ENCODE data around the gene SIGLEC15. TPM values are rescaled to one million over a fixed set of nuclear protein-coding genes. Genes with fewer than 3 reads are reported as not detected.

SIGLEC15 gene
- total RNA-seq, 2 experiments from 2014 or later: not detected

GRCh38 chr18:45829855-45830254 lies 4.4 kb downstream of the SIGLEC15 start:
- ChIA-PET POLR2A (interaction anchor here (0.8 kb wide), 1 partner anchor 31 kb away, joined by 3 read pairs; no protein-coding TSS in a partner anchor), CTCF (ENCODE audit: unreplicated experiment) (no interaction called here)
- H3K4me2 ChIP-seq (ENCODE audit: low read length): no peak overlapping the region
- H3K79me2 ChIP-seq (ENCODE audit: insufficient read depth, low read depth, low read length): no peaks in the 10 kb centered on the region
- no peak for DNase-seq (ENCODE audit: low spot score)
- no peaks in the 10 kb centered on the region for H3K9me3 ChIP-seq (ENCODE audit: low read length)
- no peaks in the 10 kb centered on the region for H3K9me2 ChIP-seq (ENCODE audit: insufficient read depth, low read length)
- H3K27ac ChIP-seq (ENCODE audit: low read depth, low read length, poor library complexity, severe bottlenecking): no peak overlapping the region
- no peaks in the 10 kb centered on the region for H4K20me1 ChIP-seq (ENCODE audit: insufficient read depth, low read length)
- no TSS peak for BruUV-seq (replicated peaks)
- H3K36me3 ChIP-seq (ENCODE audit: insufficient read depth, low read length): no peaks in the 10 kb centered on the region
- intact Hi-C loops (cut with micrococcal nuclease; ENCODE audit: unreplicated experiment): no loop called here
- TF ChIP-seq CTCF (conservative IDR thresholded peaks at IDR 0.05; ENCODE audit: low read length): no peak
- TF ChIP-seq EZH2phosphoT487 (IDR thresholded peaks at IDR 0.05; ENCODE audit: borderline replicate concordance, low read depth, low read length): no peak
- no peak overlapping the region for H2AFZ ChIP-seq (ENCODE audit: low read length)
- H3K4me1 ChIP-seq (ENCODE audit: insufficient read depth, low read length, poor library complexity, severe bottlenecking): peaks cover 8% of the 10 kb centered on the region
- no peak overlapping the region for H3K4me3 ChIP-seq (ENCODE audit: low read depth, low read length, poor library complexity, severe bottlenecking)

- no peaks in the 10 kb centered on the region for H3K9me3 ChIP-seq (ENCODE audit: low read length)
- no peak overlapping the region for H3K4me2 ChIP-seq (ENCODE audit: low read length)
- no peaks in the 10 kb centered on the region for H4K20me1 ChIP-seq (ENCODE audit: insufficient read depth, low read length)
- DNase-seq (ENCODE audit: low spot score): no peak
- TF ChIP-seq EZH2phosphoT487 (IDR thresholded peaks at IDR 0.05; ENCODE audit: borderline replicate concordance, low read depth, low read length): no peak
- TF ChIP-seq CTCF (conservative IDR thresholded peaks at IDR 0.05; ENCODE audit: low read length): no peak
- no peak overlapping the region for H3K4me3 ChIP-seq (ENCODE audit: low read depth, low read length, poor library complexity, severe bottlenecking)
- ChIA-PET CTCF (ENCODE audit: unreplicated experiment) (no interaction called here), POLR2A (interaction anchor here (0.8 kb wide), 1 partner anchor 30 kb away, joined by 3 read pairs; no protein-coding TSS in a partner anchor)
- intact Hi-C loops (cut with micrococcal nuclease; ENCODE audit: unreplicated experiment): no loop called here
- peaks cover 8% of the 10 kb centered on the region for H3K4me1 ChIP-seq (ENCODE audit: insufficient read depth, low read length, poor library complexity, severe bottlenecking)
- no peak overlapping the region for H3K27ac ChIP-seq (ENCODE audit: low read depth, low read length, poor library complexity, severe bottlenecking)
- H2AFZ ChIP-seq (ENCODE audit: low read length): no peak overlapping the region
- H3K9me2 ChIP-seq (ENCODE audit: insufficient read depth, low read length): no peaks in the 10 kb centered on the region
- no peaks in the 10 kb centered on the region for H3K36me3 ChIP-seq (ENCODE audit: insufficient read depth, low read length)
- no TSS peak for BruUV-seq (replicated peaks)
- no peaks in the 10 kb centered on the region for H3K79me2 ChIP-seq (ENCODE audit: insufficient read depth, low read depth, low read length)
These were observed 5.4 kb downstream of the SIGLEC15 start for GRCh38 chr18:45830917-45831316.

GRCh38 chr18:45833846-45834245 lies 8.4 kb downstream of the SIGLEC15 start:
- POLR2A ChIA-PET: no interaction called here
- CTCF ChIA-PET (ENCODE audit: unreplicated experiment): no interaction called here
- no TSS peak for BruUV-seq (replicated peaks)
- no peaks in the 10 kb centered on the region for H3K36me3 ChIP-seq (ENCODE audit: insufficient read depth, low read length)
- H3K79me2 ChIP-seq (ENCODE audit: insufficient read depth, low read depth, low read length): no peaks in the 10 kb centered on the region
- no peak overlapping the region for H3K4me3 ChIP-seq (ENCODE audit: low read depth, low read length, poor library complexity, severe bottlenecking)
- H3K4me1 ChIP-seq (ENCODE audit: insufficient read depth, low read length, poor library complexity, severe bottlenecking): no peaks in the 10 kb centered on the region
- no peaks in the 10 kb centered on the region for H3K9me2 ChIP-seq (ENCODE audit: insufficient read depth, low read length)
- H3K9me3 ChIP-seq (ENCODE audit: low read length): no peaks in the 10 kb centered on the region
- DNase-seq (ENCODE audit: low spot score): no peak
- H3K27ac ChIP-seq (ENCODE audit: low read depth, low read length, poor library complexity, severe bottlenecking): no peak overlapping the region
- no peak overlapping the region for H3K4me2 ChIP-seq (ENCODE audit: low read length)
- intact Hi-C loops (cut with micrococcal nuclease; ENCODE audit: unreplicated experiment): no loop called here
- no peak overlapping the region for H2AFZ ChIP-seq (ENCODE audit: low read length)
- H4K20me1 ChIP-seq (ENCODE audit: insufficient read depth, low read length): no peaks in the 10 kb centered on the region
- TF ChIP-seq EZH2phosphoT487 (IDR thresholded peaks at IDR 0.05; ENCODE audit: borderline replicate concordance, low read depth, low read length): no peak
- TF ChIP-seq CTCF (conservative IDR thresholded peaks at IDR 0.05; ENCODE audit: low read length): no peak
